Natural killer cell (primary cell): ENCODE measurements around the gene DNLZ. TPM values are rescaled to one million over a fixed set of nuclear protein-coding genes. Genes with fewer than 3 reads are reported as not detected.

Experiments
- ATAC-seq, 3 donors: fragments of 150-1000 bp in 2 of 3; fragments of 200-7000 bp in 1 of 3; cut with Tn5 transposase; 1 replicate in 1 of 3; 2 replicates in 2 of 3; pipeline ENCODE4 v1.10.0; 2021; ENCODE audit warnings: mild to moderate bottlenecking in 2 of 3, moderate library complexity in 2 of 3
- DNase-seq, 2 donors: peaks; one replicate each; pipeline versions ENCODE4 v3.0.0 to v3.0.0-alpha.2; 2013 to 2021; ENCODE audit warnings: mixed read lengths in 1 of 2
- H3K27ac ChIP-seq: one replicate; pipeline ENCODE4 v1.5.1; 2013; ENCODE audit warnings: mild to moderate bottlenecking, low read length
- H3K27me3 ChIP-seq: one replicate; pipeline ENCODE4 v1.6.1; 2013; ENCODE audit warnings: low read length; ENCODE audit not compliant: control insufficient read depth, insufficient read depth
- H3K36me3 ChIP-seq: one replicate; pipeline ENCODE4 v1.6.1; 2013; ENCODE audit warnings: low read length; ENCODE audit not compliant: control insufficient read depth, insufficient read depth
- H3K4me1 ChIP-seq: one replicate; pipeline ENCODE4 v1.6.1; 2013; ENCODE audit warnings: low read length; ENCODE audit not compliant: control insufficient read depth, insufficient read depth
- H3K4me3 ChIP-seq: one replicate; pipeline ENCODE4 v1.5.1; 2013; ENCODE audit warnings: low read length
- H3K9me3 ChIP-seq: one replicate; pipeline ENCODE4 v1.6.1; 2013; ENCODE audit warnings: low read length; ENCODE audit not compliant: control insufficient read depth, insufficient read depth
- H3K27ac Mint-ChIP-seq, 2 donors: one replicate each; pipeline ENCODE4 v1.8.0; 2022; ENCODE audit warnings: mild to moderate bottlenecking in 2 of 2, mixed read lengths in 2 of 2, moderate library complexity in 1 of 2
- H3K27me3 Mint-ChIP-seq, 2 donors: one replicate each; pipeline ENCODE4 v1.8.0; 2022; ENCODE audit warnings: low read depth in 2 of 2, mixed read lengths in 2 of 2
- H3K36me3 Mint-ChIP-seq: one replicate; pipeline ENCODE4 v1.8.0; 2022; ENCODE audit warnings: mixed read lengths
- H3K4me1 Mint-ChIP-seq, 2 donors: one replicate each; pipeline ENCODE4 v1.8.0; 2022; ENCODE audit warnings: mixed read lengths in 2 of 2
- H3K4me3 Mint-ChIP-seq: one replicate; pipeline ENCODE4 v1.8.0; 2022; ENCODE audit warnings: mild to moderate bottlenecking, moderate library complexity, mixed read lengths
- H3K9me3 Mint-ChIP-seq, 2 donors: one replicate each; pipeline ENCODE4 v1.8.0; 2022; ENCODE audit warnings: mixed read lengths in 2 of 2
- CTCF ChIP-seq: fragments of 200-600 bp; IDR thresholded peaks from one replicate; pipeline ENCODE4 v1.8.0; 2022; ENCODE audit warnings: antibody characterized with exemption
- WGBS: methylation state at CpG from one replicate; pipeline ENCODE4 v1.1.7; 2013; ENCODE audit warnings: missing lambda C conversion rate; ENCODE audit not compliant: insufficient coverage; 5-methylcytosine and 5-hydroxymethylcytosine counted together
- intact Hi-C: fragments of 100-400 bp; cut with micrococcal nuclease; formaldehyde crosslinking; loops from one replicate; pipeline ENCODE4 v1.14.2; 2022
- total RNA-seq, 4 donors: library from RNA; stranded (reverse); fragments of 120-200 nt in 1 of 4; gene quantifications; one replicate each; pipeline versions ENCODE4 v1.2.3 to v1.2.4, GENCODE V29; 2013 to 2022

Gene DNLZ
- total RNA-seq, 3 donors from 2014 or later (not counting 1 experiment from before 2014, with no cell fraction given): 24.6 to 34.8 (median 28.9) TPM

- intact Hi-C loops: no loop called here
- peaks cover 42% of the 10 kb centered on the region for H3K36me3 ChIP-seq
- Mint-ChIP-seq H3K9me3 (no peaks in the 10 kb centered on the region), H3K27ac (no peak overlapping the region), H3K4me1 (peaks cover 9 to 12% of the 10 kb centered on the region in 2 donors), H3K36me3 (no peaks in the 10 kb centered on the region), H3K4me3 (no peak overlapping the region), H3K27me3 (no peaks in the 10 kb centered on the region)
- no peak overlapping the region for H3K27ac ChIP-seq
- no peak overlapping the region for H3K4me3 ChIP-seq
- H3K4me1 ChIP-seq: peaks cover 16% of the 10 kb centered on the region
- DNase-seq: no peak
- 94% methylated on average over 21 of the region's 21 CpGs for WGBS
- H3K27me3 ChIP-seq: no peaks in the 10 kb centered on the region
- no peaks in the 10 kb centered on the region for H3K9me3 ChIP-seq
- no peak for TF ChIP-seq CTCF
- ATAC-seq: no peak
Observed at GRCh38 chr9:136394312-136395019, 30.9 kb upstream of the DNLZ start.

- WGBS: 97% methylated on average over 17 of the region's 17 CpGs
- TF ChIP-seq CTCF: no peak
- no peaks in the 10 kb centered on the region for H3K36me3 Mint-ChIP-seq
- intact Hi-C loops: no loop called here
- no peak overlapping the region for H3K4me3 Mint-ChIP-seq
- peaks cover 48% of the 10 kb centered on the region for H3K36me3 ChIP-seq
- peaks cover 6% of the 10 kb centered on the region for H3K4me1 ChIP-seq
- H3K27ac Mint-ChIP-seq: no peak overlapping the region
- H3K9me3 Mint-ChIP-seq: no peaks in the 10 kb centered on the region
- ATAC-seq: no peak
- peaks cover 0 to 4% of the 10 kb centered on the region in 2 donors for H3K4me1 Mint-ChIP-seq
- no peak overlapping the region for H3K4me3 ChIP-seq
- H3K27ac ChIP-seq: no peak overlapping the region
- no peaks in the 10 kb centered on the region for H3K27me3 Mint-ChIP-seq
- H3K27me3 ChIP-seq: no peaks in the 10 kb centered on the region
- DNase-seq: no peak
- H3K9me3 ChIP-seq: no peaks in the 10 kb centered on the region
Observed at GRCh38 chr9:136393531-136393930, 30.0 kb upstream of the DNLZ start.

- H3K27ac Mint-ChIP-seq: no peak overlapping the region
- DNase-seq: no peak
- Histone ChIP-seq H3K36me3 (peaks cover 54% of the 10 kb centered on the region), H3K4me3 (no peak overlapping the region), H3K27ac (no peak overlapping the region), H3K27me3 (no peaks in the 10 kb centered on the region), H3K4me1 (no peaks in the 10 kb centered on the region), H3K9me3 (no peaks in the 10 kb centered on the region)
- H3K27me3 Mint-ChIP-seq: no peaks in the 10 kb centered on the region
- H3K36me3 Mint-ChIP-seq: no peaks in the 10 kb centered on the region
- 92% methylated on average over 21 of the region's 21 CpGs for WGBS
- ATAC-seq: no peak
- intact Hi-C loops: no loop called here
- H3K4me1 Mint-ChIP-seq: no peaks in the 10 kb centered on the region
- no peaks in the 10 kb centered on the region for H3K9me3 Mint-ChIP-seq
- TF ChIP-seq CTCF: no peak
- H3K4me3 Mint-ChIP-seq: no peak overlapping the region
Observed at GRCh38 chr9:136392538-136393449, 29.2 kb upstream of the DNLZ start.
